ENCODE results near the gene UTS2R.
"Not testable (repeated sequence)": the region's sequence is repeated elsewhere in the genome, so short reads cannot be mapped to it uniquely, and the experiment has no call there.

The UTS2R gene

GRCh38 chr17:82342361-82343079 lies 29.0 kb upstream of the UTS2R start:
- Histone ChIP-seq H3K9me3 (replicated peaks in 1 of 11) (peaks cover 0 to 17% (median 11%) of the 10 kb centered on the region in 11 experiments; a peak in 15 of 22 replicates), H4K20me1 (no peaks in the 10 kb centered on the region), H3K4me3 (no peak overlapping the region), H3K27me3 (0 out of 22 replicates have a peak, but pooled peaks cover 0 to 4% (median 0%) of the 10 kb centered on the region in 11 experiments), H3K4me2 (no peak overlapping the region), H3K27ac (no peak overlapping the region), H3K9ac (no peak overlapping the region), H3K36me3 (no peaks in the 10 kb centered on the region), H3K4me1 (peaks cover 8 to 45% (median 34%) of the 10 kb centered on the region in 10 experiments; a peak in 19 of 20 replicates)
- no peak for TF ChIP-seq Cebpa-rat (IDR thresholded peaks at IDR 0.05)

- H3K9ac ChIP-seq, result no peak overlapping the region
- H3K36me3 ChIP-seq, result no peaks in the 10 kb centered on the region
- H4K20me1 ChIP-seq, result no peaks in the 10 kb centered on the region
- no peak for TF ChIP-seq Cebpa-rat (IDR thresholded peaks at IDR 0.05)
- H3K27ac ChIP-seq, result no peak overlapping the region
- peaks cover 0 to 17% (median 11%) of the 10 kb centered on the region in 11 experiments; a peak in 15 of 22 replicates for H3K9me3 ChIP-seq (replicated peaks in 1 of 11)
- H3K4me2 ChIP-seq, result no peak overlapping the region
- H3K27me3 ChIP-seq, result 0 out of 22 replicates have a peak, but pooled peaks cover 0 to 4% (median 0%) of the 10 kb centered on the region in 11 experiments
- H3K4me1 ChIP-seq, result peaks cover 8 to 42% (median 30%) of the 10 kb centered on the region in 10 experiments; a peak in 19 of 20 replicates
- no peak overlapping the region for H3K4me3 ChIP-seq
Measured at GRCh38 chr17:82343560-82343959, 28.0 kb upstream of the UTS2R start.

- Histone ChIP-seq H3K4me1 (peaks cover 8 to 42% (median 30%) of the 10 kb centered on the region in 10 experiments; a peak in 19 of 20 replicates), H4K20me1 (no peaks in the 10 kb centered on the region)
Measured at GRCh38 chr17:82344175-82344907, 27.2 kb upstream of the UTS2R start.

GRCh38 chr17:82345151-82345976 lies 26.2 kb upstream of the UTS2R start:
- Histone ChIP-seq H3K9ac (no peak overlapping the region), H3K4me3 (no peak overlapping the region), H3K4me1 (peaks cover 8 to 49% (median 36%) of the 10 kb centered on the region in 10 experiments; a peak in 19 of 20 replicates), H3K9me3 (replicated peaks in 1 of 11) (peaks cover 0 to 17% (median 10%) of the 10 kb centered on the region in 11 experiments; a peak in 15 of 22 replicates), H3K4me2 (no peak overlapping the region), H3K36me3 (no peaks in the 10 kb centered on the region), H3K27ac (no peak overlapping the region), H4K20me1 (peaks cover 0 to 9% (median 0%) of the 10 kb centered on the region in 11 experiments; a peak in 3 of 22 replicates), H3K27me3 (peaks cover 0 to 4% (median 0%) of the 10 kb centered on the region in 11 experiments; a peak in 1 of 22 replicates)
- TF ChIP-seq Cebpa-rat (IDR thresholded peaks at IDR 0.05), result no peak

More at GRCh38 chr17:82344175-82344907, 27.2 kb upstream of the UTS2R start:
- Histone ChIP-seq H3K9ac (no peak overlapping the region), H3K27ac (no peak overlapping the region), H3K4me3 (no peak overlapping the region), H3K36me3 (no peaks in the 10 kb centered on the region), H3K9me3 (replicated peaks in 1 of 11) (peaks cover 0 to 17% (median 11%) of the 10 kb centered on the region in 11 experiments; a peak in 15 of 22 replicates), H3K4me2 (no peak overlapping the region), H3K27me3 (0 out of 22 replicates have a peak, but pooled peaks cover 0 to 4% (median 0%) of the 10 kb centered on the region in 11 experiments)
- TF ChIP-seq Cebpa-rat (IDR thresholded peaks at IDR 0.05), result no peak

GRCh38 chr17:82346342-82347300 lies 24.9 kb upstream of the UTS2R start:
- TF ChIP-seq Cebpa-rat (IDR thresholded peaks at IDR 0.05), result no peak
- H4K20me1 ChIP-seq, result peaks cover 0 to 21% (median 11%) of the 10 kb centered on the region in 11 experiments; a peak in 10 of 22 replicates
- H3K4me2 ChIP-seq, result peak overlapping the region; percentile 55 to 89 (median 77)
- H3K27ac ChIP-seq, result 0 out of 22 replicates have a peak overlapping the region, but pooled peaks of 1 of the 11 experiments have one; percentile 32
- H3K4me1 ChIP-seq, result peaks cover 15 to 62% (median 49%) of the 10 kb centered on the region in 10 experiments
- peak overlapping the region in 2 of 10 experiments; percentile 34 to 59; a peak in 4 of 20 replicates for H3K4me3 ChIP-seq
- no peaks in the 10 kb centered on the region for H3K36me3 ChIP-seq
- H3K9ac ChIP-seq, result peak overlapping the region in 5 of 11 experiments; percentile 1 to 42 (median 12); a peak in 5 of 22 replicates
- peaks cover 0 to 15% (median 0%) of the 10 kb centered on the region in 11 experiments; a peak in 4 of 22 replicates for H3K27me3 ChIP-seq
- H3K9me3 ChIP-seq (replicated peaks in 1 of 11), result peaks cover 0 to 4% (median 0%) of the 10 kb centered on the region in 11 experiments; a peak in 3 of 22 replicates

- Histone ChIP-seq H3K4me1 (peaks cover 21 to 73% (median 62%) of the 10 kb centered on the region in 10 experiments), H4K20me1 (peaks cover 0 to 33% (median 11%) of the 10 kb centered on the region in 11 experiments; a peak in 10 of 22 replicates), H3K4me2 (peak overlapping the region in 6 of 11 experiments; percentile 85 to 92 (median 90); a peak in 8 of 22 replicates), H3K27me3 (peaks cover 0 to 15% (median 0%) of the 10 kb centered on the region in 11 experiments; a peak in 4 of 22 replicates)
- H3K9ac ChIP-seq; H3K4me3 ChIP-seq; H3K9me3 ChIP-seq (replicated peaks in 1 of 11); H3K36me3 ChIP-seq; H3K27ac ChIP-seq: not testable (repeated sequence)
Measured at GRCh38 chr17:82347994-82348393, 23.6 kb upstream of the UTS2R start.

GRCh38 chr17:82348434-82348833 lies 23.1 kb upstream of the UTS2R start:
- peaks cover 0 to 33% (median 11%) of the 10 kb centered on the region in 11 experiments; a peak in 10 of 22 replicates for H4K20me1 ChIP-seq
- peaks cover 21 to 77% (median 67%) of the 10 kb centered on the region in 10 experiments for H3K4me1 ChIP-seq
- peak overlapping the region in 7 of 11 experiments; percentile 85 to 92 (median 90); a peak in 10 of 22 replicates for H3K4me2 ChIP-seq
- H3K9ac ChIP-seq, result peak overlapping the region in 2 of 11 experiments; percentile 28 to 33; a peak in 1 of 22 replicates
- H3K27ac ChIP-seq, result no peak overlapping the region
- no peaks in the 10 kb centered on the region for H3K9me3 ChIP-seq (replicated peaks in 1 of 11)
- no peak for TF ChIP-seq Cebpa-rat (IDR thresholded peaks at IDR 0.05)
- H3K36me3 ChIP-seq, result no peaks in the 10 kb centered on the region
- H3K4me3 ChIP-seq, result no peak overlapping the region
- peaks cover 0 to 15% (median 0%) of the 10 kb centered on the region in 11 experiments; a peak in 4 of 22 replicates for H3K27me3 ChIP-seq

All from BLaER1 treated with 17β-estradiol and CSF1 and Interleukin-3, amounts not matched to agents 10 nM and 100 nM (cell line).